ENCODE results near the gene RIN1. TPM values are rescaled to one million over a fixed set of nuclear protein-coding genes. Genes with fewer than 3 reads are reported as not detected.

RIN1 gene

DNA sequence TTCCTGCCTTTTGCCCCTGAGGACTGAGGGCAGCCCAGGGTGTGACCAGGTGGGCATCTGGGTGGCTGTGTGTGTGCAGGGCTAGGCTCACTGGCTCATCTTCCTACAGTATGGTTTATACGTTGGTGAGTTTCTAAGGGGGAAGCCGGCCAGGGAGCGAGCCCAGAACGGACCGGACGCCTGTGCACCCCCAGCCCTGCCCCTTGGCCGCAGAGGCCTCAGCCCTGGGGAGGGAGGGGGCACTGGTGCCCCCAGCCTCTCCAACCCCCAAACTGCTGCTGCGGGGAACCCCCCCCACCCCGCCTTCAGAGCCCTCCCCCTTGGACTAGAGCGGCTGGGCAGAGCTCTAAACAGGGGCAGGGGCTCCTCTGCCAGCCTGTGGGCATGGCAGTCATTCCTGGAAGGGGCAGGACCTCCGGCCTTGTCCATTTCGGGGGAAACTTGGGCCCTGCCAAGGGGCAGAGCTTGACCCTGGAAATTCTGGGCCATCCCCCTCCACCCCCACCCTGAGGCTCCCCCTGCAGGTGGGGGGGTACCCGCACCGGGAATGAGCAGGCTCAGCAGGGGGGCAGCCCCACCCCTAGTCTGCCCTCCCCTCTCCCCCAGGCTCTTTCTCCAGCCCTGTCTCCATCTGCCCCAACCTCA is 52.7 kb downstream of the RIN1 start:
- Histone ChIP-seq H3K4me1 (ENCODE audit: control insufficient read depth, low read depth, low read length) (peaks cover 2% of the 10 kb centered on the region), H3K79me2 (ENCODE audit: control insufficient read depth, insufficient read depth, low read length) (peaks cover 6% of the 10 kb centered on the region), H4K5ac (ENCODE audit: low read length) (no peak overlapping the region), H3K4ac (ENCODE audit: low read depth, low read length) (no peak overlapping the region), H2BK120ac (ENCODE audit: low read depth, low read length) (no peak overlapping the region), H2BK5ac (ENCODE audit: low read length) (no peak overlapping the region), H3K27ac (ENCODE audit: low read depth, low read length) (no peak overlapping the region), H3K18ac (ENCODE audit: low read length) (no peak overlapping the region), H3K56ac (ENCODE audit: low read length) (no peak overlapping the region), H3K9ac (ENCODE audit: low read length) (no peak overlapping the region), H3K23ac (ENCODE audit: low read length) (no peak overlapping the region), H3K79me1 (ENCODE audit: low read length) (peaks cover 8% of the 10 kb centered on the region), H3K4me3 (ENCODE audit: low read length) (no peak overlapping the region), H3K36me3 (ENCODE audit: control insufficient read depth, insufficient read depth, low read length) (no peaks in the 10 kb centered on the region), H3K4me2 (ENCODE audit: low read length) (no peak overlapping the region), H2BK15ac (replicated peaks; ENCODE audit: low read depth) (no peak overlapping the region), H2AK5ac (ENCODE audit: low read length) (no peak overlapping the region), H4K8ac (ENCODE audit: low read depth, low read length) (no peak overlapping the region), H3K27me3 (ENCODE audit: insufficient read depth, low read length, poor library complexity) (no peaks in the 10 kb centered on the region)
- no CpG with 5 or more reads among the region's 14 CpGs for WGBS (ENCODE audit: extremely low coverage, insufficient coverage, low lambda C conversion rate)
- no peak for DNase-seq

DNA sequence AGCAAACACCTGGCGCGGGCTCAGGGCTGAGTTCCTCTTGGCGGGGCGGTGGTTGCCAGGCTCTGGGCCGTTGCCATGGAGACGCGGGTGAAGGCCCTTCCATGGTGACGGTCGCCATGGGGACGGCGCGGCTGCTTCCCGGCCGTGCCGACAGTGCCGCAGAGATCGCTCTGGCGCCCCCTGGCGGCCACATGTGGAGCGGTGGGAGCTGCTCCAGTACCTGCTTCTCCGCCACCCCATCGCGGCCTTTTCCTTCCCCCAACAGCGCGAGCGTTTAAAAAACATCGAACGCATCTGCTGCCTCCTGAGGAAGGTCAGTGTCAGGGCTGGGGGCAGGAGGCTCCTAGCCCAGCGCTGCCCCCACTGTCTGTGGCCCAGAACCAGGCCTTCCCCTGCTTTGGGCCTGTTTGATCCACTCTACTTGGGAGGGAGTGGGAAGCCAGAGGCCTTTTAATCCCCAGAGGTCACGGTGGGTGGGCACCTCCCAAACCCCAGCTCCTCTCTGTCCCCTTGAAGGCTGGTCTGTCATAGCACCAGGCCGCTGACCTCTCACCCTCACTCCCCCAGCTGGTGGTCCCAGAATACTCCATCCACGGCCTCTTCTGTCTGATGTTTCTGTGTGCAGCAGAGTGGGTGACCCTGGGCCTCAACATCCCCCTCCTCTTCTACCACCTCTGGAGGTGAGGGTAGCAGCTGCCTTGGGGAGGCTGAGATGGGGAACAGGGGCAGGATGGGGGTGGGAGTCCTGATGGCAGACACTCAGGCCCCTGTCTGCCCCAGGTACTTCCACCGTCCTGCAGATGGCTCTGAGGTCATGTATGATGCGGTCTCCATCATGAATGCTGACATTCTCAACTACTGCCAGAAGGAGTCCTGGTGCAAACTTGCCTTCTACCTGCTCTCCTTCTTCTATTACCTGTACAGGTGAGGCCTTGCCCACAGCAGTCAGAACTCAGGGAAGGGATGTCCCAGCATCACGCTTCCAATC is 53.5 kb downstream of the RIN1 start:
- Histone ChIP-seq H3K79me1 (ENCODE audit: low read length) (peaks cover 2% of the 10 kb centered on the region), H3K4me1 (ENCODE audit: control insufficient read depth, low read depth, low read length) (no peaks in the 10 kb centered on the region), H3K27ac (ENCODE audit: low read depth, low read length) (no peak overlapping the region), H3K4me2 (ENCODE audit: low read length) (no peak overlapping the region), H2BK15ac (replicated peaks; ENCODE audit: low read depth) (no peak overlapping the region), H3K18ac (ENCODE audit: low read length) (no peak overlapping the region), H2BK5ac (ENCODE audit: low read length) (no peak overlapping the region), H3K36me3 (ENCODE audit: control insufficient read depth, insufficient read depth, low read length) (no peaks in the 10 kb centered on the region), H3K23ac (ENCODE audit: low read length) (no peak overlapping the region), H2BK120ac (ENCODE audit: low read depth, low read length) (no peak overlapping the region), H3K4me3 (ENCODE audit: low read length) (no peak overlapping the region), H3K4ac (ENCODE audit: low read depth, low read length) (no peak overlapping the region), H3K56ac (ENCODE audit: low read length) (no peak overlapping the region), H4K5ac (ENCODE audit: low read length) (no peak overlapping the region), H3K9ac (ENCODE audit: low read length) (no peak overlapping the region), H3K27me3 (ENCODE audit: insufficient read depth, low read length, poor library complexity) (no peaks in the 10 kb centered on the region), H2AK5ac (ENCODE audit: low read length) (no peak overlapping the region), H4K8ac (ENCODE audit: low read depth, low read length) (no peak overlapping the region), H3K79me2 (ENCODE audit: control insufficient read depth, insufficient read depth, low read length) (no peaks in the 10 kb centered on the region)
- DNase-seq: peak; percentile 99
- WGBS (ENCODE audit: extremely low coverage, insufficient coverage, low lambda C conversion rate): no CpG with 5 or more reads among the region's 35 CpGs

Small RNA genes lying within 50 kb of the gene (small RNA-seq; reads per million reads assigned to genes)
- gene RF00017 (ENCODE audit: insufficient read depth): not detected
